Urothelium cell line (cell line): ENCODE results near the gene MCC.

Experiments
- DNase-seq: peaks from one replicate; pipeline ENCODE4 v3.0.0; 2011; ENCODE audit warnings: low spot score, mixed read lengths
- FAIRE-seq: peaks from 2 replicates; lab custom pipeline; 2011; peaks lifted over from hg19 to GRCh38; lab: Jason Lieb, UNC

Gene MCC

DNA sequence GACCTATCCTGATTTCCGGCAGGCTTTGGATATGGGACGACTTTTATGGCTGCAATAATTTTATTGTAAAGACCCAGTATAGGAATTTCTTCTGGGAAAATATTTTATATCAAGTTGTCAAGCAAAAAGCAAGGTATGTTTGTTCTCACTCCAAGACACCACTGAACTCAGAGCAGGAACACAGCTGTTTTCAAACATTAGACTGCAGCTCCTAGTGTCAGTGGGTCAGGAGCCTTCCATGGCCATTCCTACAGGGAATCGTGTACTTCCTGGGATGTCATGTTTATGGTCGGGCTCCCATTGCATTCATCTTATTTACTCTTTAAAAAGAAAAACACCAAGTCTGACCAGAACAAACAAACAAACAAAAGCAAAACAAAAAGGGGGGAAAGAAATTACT lies 278.8 kb downstream of the MCC start:
- DNase-seq, result no peak
- FAIRE-seq, result no peak

- DNase-seq (no peak), FAIRE-seq (no peak)
These were observed 282.4 kb downstream of the MCC start for GRCh38 chr5:113205807-113206206.

GRCh38 chr5:113205323-113205722 lies 282.9 kb downstream of the MCC start:
- no peak for DNase-seq
- no peak for FAIRE-seq

DNA sequence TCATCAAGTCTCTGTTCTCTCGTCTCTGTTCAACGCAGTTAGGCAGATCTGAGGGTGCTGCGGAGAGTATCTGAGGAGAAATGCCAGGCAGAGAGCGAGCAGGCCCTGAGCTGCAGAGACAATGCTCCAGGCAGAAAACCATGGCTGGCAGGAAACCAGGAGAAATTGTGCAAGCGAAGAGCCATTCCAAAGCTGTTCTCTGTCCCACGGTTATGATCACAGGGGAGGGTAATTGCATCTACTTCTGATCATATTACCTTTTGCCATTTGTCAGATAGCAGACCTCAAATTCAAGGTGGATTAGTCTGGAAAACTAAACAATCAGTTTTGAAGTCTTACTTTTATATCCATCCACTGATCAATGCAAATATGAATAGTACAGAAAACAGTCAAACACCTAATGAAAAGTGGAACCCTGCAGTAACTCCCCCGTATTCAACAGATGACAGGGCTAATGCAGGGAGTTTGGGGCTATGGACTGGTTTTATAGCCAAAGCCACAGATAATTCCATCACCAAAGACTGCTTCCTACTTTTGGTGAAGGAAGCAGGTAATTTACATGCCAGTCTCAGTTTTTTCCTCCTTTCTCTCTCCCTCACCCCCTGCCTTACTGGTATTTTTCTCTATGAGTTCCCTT lies 283.6 kb downstream of the MCC start:
- no peak for DNase-seq
- peak; percentile 13 for FAIRE-seq

DNA sequence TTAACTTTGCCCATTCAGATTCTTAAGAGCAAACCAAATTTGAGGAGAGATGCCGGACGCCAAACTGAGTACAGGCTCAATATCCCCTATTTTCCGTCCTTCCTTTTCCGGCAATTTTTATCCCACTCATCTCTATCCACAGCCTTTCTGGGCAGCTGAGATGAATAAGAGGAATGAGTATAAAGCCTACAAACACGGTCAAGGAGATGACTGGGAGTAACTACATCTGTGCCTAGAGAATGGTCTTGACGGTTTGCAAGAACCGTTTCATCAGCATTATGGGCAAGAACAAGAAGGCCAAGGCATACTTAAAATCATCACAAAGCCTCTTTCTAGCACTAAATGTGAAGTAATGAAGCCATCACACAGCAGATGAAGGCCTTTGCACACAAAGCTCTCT lies 284.3 kb downstream of the MCC start:
- no peak for FAIRE-seq
- no peak for DNase-seq

GRCh38 chr5:113202746-113203716 lies 285.2 kb downstream of the MCC start:
- peak; percentile 81 for DNase-seq

DNA sequence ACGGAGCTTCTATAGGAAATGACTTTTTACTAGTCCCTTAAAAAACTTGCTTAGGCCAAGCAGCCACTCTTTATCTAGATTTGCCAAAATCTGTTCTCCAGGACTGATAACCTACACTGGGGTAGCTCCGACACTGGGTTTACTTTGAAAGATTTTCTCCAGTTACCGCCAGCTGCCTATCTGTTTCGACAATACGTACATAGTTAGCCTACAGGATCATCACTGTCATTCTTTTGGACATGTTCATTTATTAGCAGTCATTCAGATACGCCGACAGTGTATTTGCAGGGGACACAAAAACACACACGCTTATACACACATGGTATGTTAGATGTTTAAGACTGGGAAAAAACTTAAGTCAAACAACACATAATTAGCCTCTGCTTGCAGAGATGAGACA lies 286.0 kb downstream of the MCC start:
- FAIRE-seq, result no peak
- no peak for DNase-seq

More at GRCh38 chr5:113202746-113203716, 285.2 kb downstream of the MCC start:
- FAIRE-seq, result peak; percentile 20

GRCh38 chr5:113201715-113202114 lies 286.5 kb downstream of the MCC start:
- DNase-seq (no peak), FAIRE-seq (no peak)

- DNase-seq (peak; percentile 29), FAIRE-seq (no peak)
These were observed 288.9 kb downstream of the MCC start for GRCh38 chr5:113199122-113199905.

DNA sequence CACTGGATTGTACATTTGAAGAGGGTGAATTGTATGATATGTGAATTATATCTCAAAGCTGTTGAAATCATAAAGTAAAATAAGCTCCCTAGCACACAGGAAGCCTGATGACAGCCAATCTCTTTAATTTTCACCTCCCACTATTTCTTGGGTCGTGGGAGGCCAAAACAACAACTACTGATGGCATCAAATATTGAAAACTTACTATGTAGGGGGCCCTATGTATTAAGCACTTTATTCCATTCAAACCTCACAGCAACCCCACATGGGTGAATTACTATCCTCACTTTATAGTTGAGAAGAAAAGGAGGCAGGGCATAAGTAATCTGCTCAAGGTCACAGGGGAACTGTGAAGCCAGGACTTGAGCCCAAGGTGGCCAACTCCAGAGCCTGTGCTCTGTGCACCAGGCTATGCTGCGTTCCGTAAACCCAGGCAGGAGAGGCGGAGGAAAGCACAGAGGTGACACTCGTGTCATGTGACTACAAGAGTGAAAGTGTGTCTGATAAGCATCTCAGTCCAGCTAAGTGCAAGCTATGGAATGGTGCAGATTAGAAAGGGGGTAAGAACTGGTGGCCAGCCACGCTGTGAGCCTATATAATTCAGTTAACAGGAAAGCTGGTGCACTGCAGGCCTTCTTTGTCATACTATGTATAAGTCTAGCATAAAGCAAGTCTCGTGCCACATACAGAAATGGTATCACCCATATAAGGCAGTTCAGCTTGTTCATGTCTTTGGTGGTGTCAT lies 290.6 kb downstream of the MCC start:
- FAIRE-seq (no peak), DNase-seq (no peak)

DNA sequence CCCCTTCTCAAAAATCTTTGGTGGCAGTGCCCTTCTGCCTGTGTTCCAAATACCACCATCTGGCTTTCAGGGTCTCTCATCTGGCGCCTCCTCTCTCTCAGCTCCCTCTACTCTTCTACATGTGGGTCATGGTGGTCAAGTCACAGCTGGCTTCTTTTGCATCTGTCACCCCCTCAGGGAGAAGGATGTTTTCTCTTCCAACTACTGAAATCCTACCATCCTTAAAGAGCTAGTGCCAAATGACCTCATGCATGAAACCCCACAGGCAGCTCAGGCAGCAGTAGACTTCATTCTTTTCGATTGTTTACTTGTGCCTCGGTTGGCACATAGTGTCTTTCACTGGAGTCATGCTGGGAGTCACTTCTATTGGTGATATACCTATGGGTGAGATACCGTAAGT lies 292.5 kb downstream of the MCC start:
- FAIRE-seq (no peak), DNase-seq (no peak)

DNA sequence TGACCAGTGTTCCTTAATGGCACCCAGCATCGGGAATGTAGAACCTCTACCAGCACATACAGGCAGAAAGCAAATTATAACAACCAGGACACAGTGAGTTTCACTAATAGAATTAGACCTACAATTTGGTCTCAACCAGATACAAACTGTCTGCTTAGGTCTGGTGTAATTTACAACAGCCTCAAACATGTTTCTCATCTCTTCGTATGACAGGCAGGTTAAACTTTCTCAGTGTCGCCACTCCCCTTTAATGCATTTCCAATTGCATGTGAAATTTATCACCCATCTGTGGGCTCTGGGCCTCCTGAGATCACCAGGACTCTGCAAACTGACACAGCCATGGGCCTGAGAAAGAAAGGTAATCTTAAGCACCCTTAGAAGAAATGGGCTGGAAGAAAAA lies 293.0 kb downstream of the MCC start:
- no peak for FAIRE-seq
- no peak for DNase-seq

DNA sequence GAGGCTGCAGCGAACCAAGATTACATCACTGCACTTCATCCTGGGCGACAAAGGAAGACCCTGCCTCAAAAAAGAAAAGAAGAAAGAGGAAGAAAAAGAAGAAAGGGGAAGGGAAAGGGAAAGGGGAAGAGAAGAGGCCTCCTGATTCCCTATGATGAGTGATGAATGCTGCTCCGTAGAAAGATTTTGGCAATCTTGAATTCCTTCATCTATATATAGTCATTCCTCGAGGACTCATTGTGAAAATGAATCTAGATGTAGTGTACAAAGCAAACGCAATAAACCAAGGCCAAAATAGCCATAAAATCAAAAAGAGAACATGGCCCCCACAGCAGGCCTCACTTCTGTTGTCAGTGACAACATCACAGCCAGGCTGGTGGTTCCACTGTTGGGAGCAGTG lies 293.7 kb downstream of the MCC start:
- FAIRE-seq (no peak), DNase-seq (no peak)

DNA sequence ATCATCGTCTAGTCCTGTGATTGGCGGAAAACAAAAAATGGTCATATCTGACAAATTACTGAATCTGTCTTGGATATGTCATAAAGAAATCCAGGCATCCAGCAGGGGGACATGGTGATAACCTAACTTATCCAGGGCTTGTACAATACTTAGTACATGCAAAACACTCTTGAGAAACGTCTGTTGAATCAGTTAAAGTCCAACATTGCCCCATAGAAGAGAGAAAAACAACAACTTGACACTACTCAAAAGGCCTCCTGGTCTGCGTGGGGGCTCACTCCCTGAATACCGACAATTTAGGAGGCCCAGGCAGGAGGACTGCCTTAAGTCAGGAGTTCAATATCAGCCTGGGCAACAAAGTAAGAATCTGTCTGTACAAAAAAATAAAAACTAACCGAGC lies 294.1 kb downstream of the MCC start:
- no peak for DNase-seq
- no peak for FAIRE-seq

DNA sequence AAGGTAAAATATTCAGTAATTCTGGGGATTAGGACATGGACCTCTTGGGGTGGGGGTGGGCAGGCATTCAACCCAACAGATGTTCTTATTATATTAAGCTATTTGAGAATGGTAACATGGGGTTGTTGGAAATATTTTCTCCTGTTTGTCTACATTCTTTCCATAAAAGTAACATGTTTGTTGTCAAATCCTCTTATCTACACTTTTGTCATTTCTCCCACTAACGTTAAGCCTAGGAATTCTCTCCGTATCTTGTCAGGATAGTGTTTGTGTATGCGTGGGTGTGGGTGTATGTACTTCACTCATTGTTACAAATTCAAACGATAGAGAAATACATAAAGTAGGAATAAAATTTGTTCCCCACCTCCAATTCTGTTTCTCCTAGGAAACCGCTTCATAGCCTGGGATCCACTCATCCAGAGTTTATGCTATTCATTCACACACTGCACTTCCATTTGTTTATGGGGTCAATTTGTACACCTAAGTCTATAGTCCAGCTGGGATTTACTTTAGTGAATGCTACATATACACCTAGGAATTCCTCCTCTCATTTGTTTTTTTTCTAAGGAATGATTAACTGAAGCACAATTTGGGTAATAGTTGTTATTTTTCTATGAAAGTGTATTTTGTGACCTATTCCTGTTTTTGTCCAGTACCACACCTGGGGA lies 294.8 kb downstream of the MCC start:
- no peak for DNase-seq
- no peak for FAIRE-seq

DNA sequence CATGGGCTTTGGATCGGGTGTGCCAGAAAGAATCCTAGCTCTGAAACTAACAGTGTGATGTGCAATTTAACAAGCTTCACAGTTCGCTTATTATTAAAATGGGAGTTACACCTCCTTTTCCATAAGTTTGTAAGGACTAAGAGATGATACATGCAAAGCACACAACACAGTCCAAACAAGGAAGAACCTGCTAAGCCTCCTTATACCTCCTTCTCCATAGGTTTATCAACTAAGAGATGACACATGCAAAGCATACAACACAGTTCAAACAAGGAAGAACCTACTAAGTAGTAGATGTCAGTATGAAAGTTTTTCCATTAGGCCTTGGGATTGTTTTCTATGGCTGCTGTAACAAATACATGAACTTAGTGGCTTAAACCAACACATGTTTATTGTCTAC lies 295.7 kb downstream of the MCC start:
- FAIRE-seq, result no peak
- no peak for DNase-seq

DNA sequence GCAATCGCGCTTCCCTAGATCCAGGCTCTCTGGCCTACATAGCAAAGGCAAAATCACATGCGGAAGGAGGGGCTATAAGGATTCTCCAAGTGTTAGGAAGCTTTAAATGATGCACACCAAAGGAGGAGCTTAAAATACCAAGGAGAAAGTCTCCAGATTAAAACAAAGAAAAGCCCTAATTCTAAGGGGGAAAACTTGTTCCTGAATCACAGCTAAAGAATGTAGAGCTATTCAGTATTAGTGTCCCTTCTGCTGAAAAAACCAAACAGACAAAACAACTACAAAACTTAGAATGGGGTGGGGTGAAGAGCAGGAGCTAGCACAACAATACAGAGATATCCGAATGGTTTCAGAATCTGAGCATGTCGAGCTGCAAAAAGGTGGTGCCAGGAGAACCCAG lies 297.9 kb downstream of the MCC start:
- DNase-seq, result peak; percentile 33
- FAIRE-seq, result no peak

GRCh38 chr5:113189291-113189690 lies 299.0 kb downstream of the MCC start:
- no peak for DNase-seq
- FAIRE-seq, result no peak

DNA sequence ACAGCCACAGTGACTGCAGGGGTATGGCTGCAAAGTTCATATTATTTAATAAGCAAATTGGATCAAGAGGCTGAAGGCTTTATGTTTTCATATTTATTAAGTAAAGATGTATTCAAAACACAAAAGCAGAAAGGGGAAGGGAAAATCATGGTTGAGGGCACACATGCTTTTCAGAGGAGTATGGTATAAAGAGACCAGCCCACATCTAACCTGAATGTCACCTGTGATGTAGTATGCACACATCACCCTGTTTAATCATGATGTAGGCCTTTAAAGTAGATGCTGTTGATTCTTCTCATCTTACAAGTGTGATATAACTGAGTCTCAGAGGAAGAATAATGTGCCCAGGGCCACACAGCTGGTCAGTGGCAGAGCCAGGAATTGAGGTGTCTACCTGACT lies 299.8 kb downstream of the MCC start:
- FAIRE-seq (no peak), DNase-seq (no peak)

DNA sequence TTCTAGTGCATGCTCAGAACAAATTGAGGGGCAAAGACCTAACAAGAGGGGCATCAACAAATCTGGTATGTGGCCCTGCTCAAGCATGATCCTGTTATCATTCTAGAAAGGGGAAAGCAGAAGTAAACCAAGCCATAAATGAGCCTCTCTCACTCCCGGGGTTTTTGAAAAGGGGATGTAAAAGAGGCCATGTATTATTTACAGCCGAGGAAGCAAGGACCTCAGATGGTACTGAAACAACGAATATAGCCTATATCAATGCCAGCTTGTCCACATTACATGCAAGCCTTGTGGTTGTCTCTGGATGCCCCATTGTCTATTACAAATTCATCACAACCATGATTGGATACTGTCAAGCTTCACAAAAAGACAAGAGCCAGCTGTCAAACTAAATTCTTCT lies 300.3 kb downstream of the MCC start:
- FAIRE-seq (no peak), DNase-seq (no peak)
